NT2/D1 (cell line): ENCODE measurements around the gene CAMSAP2.

Source experiments
- DNase-seq: peaks from one replicate; pipeline ENCODE4 v3.0.0-alpha.2; 2011; ENCODE audit warnings: low read depth, low spot score
- H3K27me3 ChIP-seq: 2 replicates; pipeline ENCODE4 v1.6.0; 2011; ENCODE audit warnings: mild to moderate bottlenecking; ENCODE audit not compliant: insufficient read length, insufficient read depth
- H3K36me3 ChIP-seq: 2 replicates; pipeline ENCODE4 v1.6.1; 2011; ENCODE audit warnings: mild to moderate bottlenecking, low read length, mixed read lengths; ENCODE audit not compliant: insufficient read depth, insufficient read length
- H3K4me1 ChIP-seq: 2 replicates; pipeline ENCODE4 v1.5.1; 2011; ENCODE audit not compliant: insufficient read depth, insufficient read length
- H3K4me3 ChIP-seq: 2 replicates; pipeline ENCODE4 v1.5.1; 2011; ENCODE audit warnings: low read depth; ENCODE audit not compliant: insufficient read length
- H3K9ac ChIP-seq: 2 replicates; pipeline ENCODE4 v1.6.0; 2011; ENCODE audit warnings: low read depth; ENCODE audit not compliant: insufficient read length
- H3K9me3 ChIP-seq: 2 replicates; pipeline ENCODE4 v1.5.1; 2011; ENCODE audit warnings: mild to moderate bottlenecking, low read length; ENCODE audit not compliant: insufficient read depth
- SUZ12 ChIP-seq: IDR thresholded peaks from 2 replicates; pipeline ENCODE4 v1.6.1; 2011; ENCODE audit not compliant: insufficient read length, insufficient read depth; ENCODE audit errors: extremely low read depth
- YY1 ChIP-seq: IDR thresholded peaks from 2 replicates; pipeline ENCODE4 v1.6.1; 2011; ENCODE audit not compliant: insufficient read length, insufficient read depth
- ZNF274 ChIP-seq: IDR thresholded peaks from 2 replicates; pipeline ENCODE4 v1.6.1; 2011; ENCODE audit warnings: mild to moderate bottlenecking, low read depth, low read length

The CAMSAP2 gene

GRCh38 chr1:200901796-200902444 is 163.2 kb downstream of the CAMSAP2 start:
- Histone ChIP-seq H3K9ac (no peak overlapping the region), H3K36me3 (peaks cover 95% of the 10 kb centered on the region), H3K9me3 (no peaks in the 10 kb centered on the region), H3K4me1 (peaks cover 16% of the 10 kb centered on the region), H3K4me3 (no peak overlapping the region), H3K27me3 (no peaks in the 10 kb centered on the region)
- TF ChIP-seq ZNF274 (no peak), YY1 (no peak), SUZ12 (no peak)
- DNase-seq = no peak

GRCh38 chr1:200903793-200904192 is 165.1 kb downstream of the CAMSAP2 start:
- H3K27me3 ChIP-seq = no peaks in the 10 kb centered on the region
- no peak for DNase-seq
- H3K4me3 ChIP-seq = no peak overlapping the region
- no peak overlapping the region for H3K9ac ChIP-seq
- H3K9me3 ChIP-seq = no peaks in the 10 kb centered on the region
- TF ChIP-seq YY1 = no peak
- TF ChIP-seq SUZ12 = no peak
- no peak for TF ChIP-seq ZNF274
- peaks cover 95% of the 10 kb centered on the region for H3K36me3 ChIP-seq
- no peaks in the 10 kb centered on the region for H3K4me1 ChIP-seq

- Histone ChIP-seq H3K4me3 (no peak overlapping the region), H3K36me3 (peaks cover 95% of the 10 kb centered on the region), H3K9ac (no peak overlapping the region), H3K4me1 (no peaks in the 10 kb centered on the region), H3K27me3 (no peaks in the 10 kb centered on the region), H3K9me3 (no peaks in the 10 kb centered on the region)
- no peak for TF ChIP-seq YY1
- TF ChIP-seq ZNF274 = no peak
- no peak for TF ChIP-seq SUZ12
- no peak for DNase-seq
Measured at GRCh38 chr1:200904772-200905171, 166.1 kb downstream of the CAMSAP2 start.

GRCh38 chr1:200905411-200906052 is 166.8 kb downstream of the CAMSAP2 start:
- no peaks in the 10 kb centered on the region for H3K4me1 ChIP-seq
- DNase-seq = no peak
- no peak overlapping the region for H3K9ac ChIP-seq
- H3K27me3 ChIP-seq = no peaks in the 10 kb centered on the region
- H3K4me3 ChIP-seq = no peak overlapping the region
- H3K36me3 ChIP-seq = peaks cover 95% of the 10 kb centered on the region
- TF ChIP-seq YY1 (no peak), ZNF274 (no peak), SUZ12 (no peak)
- H3K9me3 ChIP-seq = no peaks in the 10 kb centered on the region

- DNase-seq = no peak
- H3K4me3 ChIP-seq = no peak overlapping the region
- no peak for TF ChIP-seq SUZ12
- no peak for TF ChIP-seq ZNF274
- no peak for TF ChIP-seq YY1
- H3K27me3 ChIP-seq = no peaks in the 10 kb centered on the region
- no peak overlapping the region for H3K9ac ChIP-seq
- no peaks in the 10 kb centered on the region for H3K9me3 ChIP-seq
- H3K36me3 ChIP-seq = peaks cover 94% of the 10 kb centered on the region
- no peaks in the 10 kb centered on the region for H3K4me1 ChIP-seq
Measured at GRCh38 chr1:200906491-200906890, 167.8 kb downstream of the CAMSAP2 start.

- Histone ChIP-seq H3K9me3 (no peaks in the 10 kb centered on the region), H3K4me1 (no peaks in the 10 kb centered on the region), H3K4me3 (no peak overlapping the region), H3K9ac (no peak overlapping the region), H3K36me3 (peaks cover 94% of the 10 kb centered on the region), H3K27me3 (no peaks in the 10 kb centered on the region)
- no peak for DNase-seq
- TF ChIP-seq SUZ12 (no peak), ZNF274 (no peak), YY1 (no peak)
Measured at GRCh38 chr1:200907611-200908097, 169.0 kb downstream of the CAMSAP2 start.

GRCh38 chr1:200908191-200908868 is 169.6 kb downstream of the CAMSAP2 start:
- no peak overlapping the region for H3K9ac ChIP-seq

More at GRCh38 chr1:200908191-200908868, 169.6 kb downstream of the CAMSAP2 start:
- DNase-seq = no peak
- Histone ChIP-seq H3K9me3 (no peaks in the 10 kb centered on the region), H3K36me3 (peaks cover 96% of the 10 kb centered on the region), H3K4me3 (no peak overlapping the region), H3K4me1 (no peaks in the 10 kb centered on the region), H3K27me3 (no peaks in the 10 kb centered on the region)
- TF ChIP-seq YY1 (no peak), SUZ12 (no peak), ZNF274 (no peak)
